Measurements from ENCODE around the gene NFIC. TPM values are rescaled to one million over a fixed set of nuclear protein-coding genes. Genes with fewer than 3 reads are reported as not detected.
"Not testable (repeated sequence)": the region's sequence is repeated elsewhere in the genome, so short reads cannot be mapped to it uniquely, and the experiment has no call there.

Gene NFIC
- total RNA-seq, 1 donor from 2014 or later = 178 TPM

DNA sequence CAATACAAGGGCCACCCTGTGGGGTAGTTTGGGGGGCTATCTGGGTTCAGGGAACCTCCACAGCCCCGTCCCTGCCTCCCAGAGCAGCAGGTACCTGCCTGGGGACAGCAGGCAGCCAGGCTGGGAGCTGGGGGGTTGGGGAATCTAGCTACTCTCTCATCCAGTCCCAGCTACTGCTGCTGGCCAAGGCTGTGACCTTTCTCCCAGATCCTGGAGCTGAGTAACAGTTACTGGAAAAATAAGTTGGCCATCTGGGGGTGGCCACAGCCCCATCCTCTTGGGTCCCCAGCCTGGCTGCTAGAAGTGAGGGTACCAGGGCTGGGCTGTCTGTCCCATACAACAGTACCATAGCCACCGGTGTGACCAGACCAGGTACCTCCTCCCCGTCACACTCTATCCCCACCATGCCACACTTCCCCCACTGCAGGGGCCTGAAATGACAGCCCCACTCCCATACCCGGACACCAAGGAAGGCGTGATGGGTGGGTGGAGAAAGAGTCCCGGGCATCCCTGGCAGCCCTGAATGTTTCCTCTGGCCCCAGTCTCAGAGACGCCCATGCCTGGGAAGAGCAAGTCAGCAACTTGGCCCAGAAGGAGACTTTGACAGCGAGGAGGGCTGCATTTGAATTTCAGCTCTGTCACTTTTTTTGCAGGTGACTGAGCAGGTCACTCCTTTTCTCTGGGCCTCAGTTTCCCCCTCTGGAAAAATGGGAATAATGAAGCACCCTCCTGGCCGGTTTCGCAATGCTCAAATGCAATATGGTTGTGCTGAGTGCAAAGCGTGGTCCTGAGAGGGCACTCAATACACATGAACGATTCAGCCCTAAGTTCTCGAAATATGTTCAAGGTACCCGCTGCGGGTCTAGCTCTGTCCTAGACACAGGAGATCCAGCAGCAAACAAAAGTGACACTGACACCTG, 30.7 kb upstream of the NFIC start:
- intact Hi-C loops (cut with DNase I) = no loop called here
- peak; percentile 53 for ATAC-seq
- DNase-seq (ENCODE audit: low spot score) = no peak

DNA sequence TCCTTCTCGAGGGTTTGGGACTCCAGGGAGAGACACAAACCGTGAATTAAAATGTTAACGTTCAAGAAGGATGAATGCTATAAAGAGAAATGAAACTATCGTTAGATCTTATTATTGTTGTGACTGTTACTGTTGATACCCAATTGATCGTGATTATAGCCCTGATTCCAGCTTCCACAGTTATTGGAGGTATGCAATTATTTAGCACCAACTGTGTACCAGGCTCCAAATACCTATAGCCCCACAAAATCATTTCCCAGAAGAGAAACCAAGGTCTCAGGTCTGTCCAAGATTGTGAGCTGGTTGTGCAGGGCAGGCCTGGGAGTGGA, 30.1 kb upstream of the NFIC start:
- DNase-seq (ENCODE audit: low spot score) (no peak), ATAC-seq (no peak)
- intact Hi-C loops (cut with DNase I) = no loop called here

DNA sequence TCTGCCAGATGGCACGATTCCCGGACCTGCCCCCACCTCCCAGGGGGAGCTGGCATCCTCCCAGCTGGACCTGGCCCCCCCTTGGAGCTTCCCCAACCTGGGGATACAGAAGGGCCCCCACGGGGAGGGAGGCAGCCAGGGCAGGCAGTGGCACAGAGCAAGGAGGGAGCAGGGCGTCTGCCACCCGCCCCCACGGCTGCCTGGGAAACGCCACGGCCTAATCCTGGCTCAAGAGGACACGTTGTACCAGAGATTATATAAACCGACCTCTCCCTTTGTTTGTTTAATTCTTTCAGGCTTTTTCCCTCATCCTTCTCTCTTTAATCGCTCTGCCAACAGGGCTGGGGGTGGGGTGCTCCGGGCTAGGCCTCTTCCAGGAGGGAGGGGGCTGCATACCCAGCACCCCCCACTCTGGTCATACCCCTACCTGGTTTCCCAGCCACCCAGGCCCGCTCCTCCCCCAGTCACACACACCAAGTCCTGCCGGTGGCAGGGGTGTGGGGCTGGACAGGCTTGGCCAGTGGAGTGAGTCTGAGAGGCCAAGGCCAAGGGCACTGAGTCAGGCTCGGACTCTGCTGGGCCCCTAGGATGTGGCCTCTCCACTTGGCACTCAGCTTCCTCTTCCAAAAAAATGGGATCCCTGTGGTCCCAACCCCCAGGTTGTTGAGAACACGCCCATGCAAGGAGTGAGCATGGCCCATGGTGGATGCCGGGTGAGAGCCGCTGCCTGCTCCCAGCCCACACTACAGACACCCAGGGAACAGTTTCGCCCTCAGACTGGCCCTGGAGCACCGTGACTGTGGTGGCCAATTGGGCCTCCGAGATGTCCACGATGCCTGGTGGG, 29.5 kb upstream of the NFIC start:
- intact Hi-C loops (cut with DNase I) = no loop called here
- ATAC-seq (peak; percentile 93), DNase-seq (ENCODE audit: low spot score) (peak; percentile 76)

DNA sequence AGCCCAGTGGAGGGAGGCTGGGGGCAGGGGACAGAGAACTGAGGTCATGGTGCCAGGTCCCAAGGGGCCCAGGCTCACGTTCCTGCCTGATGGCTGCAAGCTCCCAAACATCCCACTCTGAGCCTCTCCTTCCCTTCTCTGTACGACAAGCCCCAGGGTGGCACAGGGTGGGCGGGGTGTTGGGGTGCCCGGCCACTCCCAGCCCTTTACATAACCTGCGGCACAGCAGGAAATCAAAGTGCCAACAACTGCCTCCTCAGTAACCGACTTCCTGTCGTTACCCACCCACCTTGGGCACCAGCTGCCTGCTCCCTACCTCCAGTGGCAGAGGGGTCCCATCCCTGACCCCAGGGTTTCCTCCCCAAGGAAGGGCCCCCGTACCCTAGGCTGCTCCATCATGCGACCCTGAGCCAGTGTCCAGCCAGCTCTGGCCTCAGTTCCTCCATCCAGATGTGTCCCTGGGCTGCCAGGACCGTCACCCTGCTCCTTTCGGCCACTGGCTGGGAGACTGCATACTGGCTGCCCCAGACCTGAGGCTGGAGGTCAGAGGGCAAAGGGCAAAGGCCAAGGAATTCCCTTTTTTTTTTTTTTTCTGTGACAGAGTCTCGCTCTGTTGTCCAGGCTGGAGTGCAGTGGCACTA, 27.7 kb upstream of the NFIC start:
- ATAC-seq (no peak), DNase-seq (ENCODE audit: low spot score) (no peak)
- intact Hi-C loops (cut with DNase I) = no loop called here

DNA sequence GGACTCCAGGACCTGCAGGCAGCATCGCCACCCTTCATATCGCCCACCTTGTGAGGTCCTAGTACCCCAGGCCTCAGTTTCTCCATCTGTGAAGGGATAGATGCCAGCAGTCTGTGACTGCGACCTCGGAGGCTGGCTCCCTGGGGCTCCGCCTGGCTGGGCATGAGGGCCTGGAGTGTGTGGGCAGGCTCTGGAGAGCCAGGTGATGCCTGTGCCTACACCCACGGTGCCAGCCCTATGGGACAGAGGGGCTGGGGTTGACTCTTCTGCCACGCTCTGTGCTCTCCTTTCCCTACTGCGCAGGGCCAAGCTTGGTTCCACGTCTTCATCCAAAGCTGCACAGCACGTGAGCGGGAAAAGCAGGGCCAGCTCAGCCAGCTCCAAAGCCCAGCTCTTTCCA, 26.0 kb upstream of the NFIC start:
- DNase-seq (ENCODE audit: low spot score) (no peak), ATAC-seq (no peak)
- intact Hi-C loops (cut with DNase I) = no loop called here

DNA sequence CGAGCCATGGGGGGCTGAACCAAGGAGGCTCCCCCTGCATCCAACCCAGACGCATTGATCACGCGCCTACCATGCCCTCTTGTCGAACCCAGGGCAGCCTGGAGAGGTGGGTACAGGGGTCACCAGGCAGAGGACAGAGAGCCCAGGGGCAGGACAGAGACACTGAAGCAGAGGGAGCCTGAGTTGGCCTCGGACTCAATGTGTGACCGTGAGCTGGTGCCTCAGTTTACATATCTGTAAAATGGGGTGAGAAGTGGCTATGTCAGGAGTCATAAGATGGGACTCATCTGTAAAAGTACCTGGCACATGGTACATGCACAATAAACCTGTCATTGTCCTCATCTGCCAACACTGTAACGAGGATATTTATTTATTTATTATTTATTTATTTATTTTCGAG, 24.1 kb upstream of the NFIC start:
- DNase-seq (ENCODE audit: low spot score) (no peak), ATAC-seq (no peak)
- intact Hi-C loops (cut with DNase I) = no loop called here

DNA sequence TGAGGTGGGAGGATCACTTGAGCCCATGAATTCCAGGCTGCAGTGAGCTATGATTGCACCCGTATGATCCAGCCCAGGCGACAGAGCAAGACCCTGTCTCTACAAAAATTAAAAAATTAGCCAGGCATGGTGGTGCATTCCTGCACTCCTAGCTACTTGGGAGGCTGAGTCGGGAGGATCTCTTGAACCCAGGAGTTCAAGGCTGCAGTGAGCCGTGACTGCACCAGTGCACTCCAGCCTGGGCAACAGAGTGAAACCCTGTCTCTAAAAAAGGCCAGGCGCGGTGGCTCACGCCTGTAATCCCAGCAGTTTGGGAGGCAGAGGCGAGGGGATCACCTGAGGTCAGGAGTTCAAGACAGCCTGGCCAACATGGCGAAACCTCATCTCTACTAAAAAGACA, 23.4 kb upstream of the NFIC start:
- intact Hi-C loops (cut with DNase I); DNase-seq (ENCODE audit: low spot score); ATAC-seq: not testable (repeated sequence)

DNA sequence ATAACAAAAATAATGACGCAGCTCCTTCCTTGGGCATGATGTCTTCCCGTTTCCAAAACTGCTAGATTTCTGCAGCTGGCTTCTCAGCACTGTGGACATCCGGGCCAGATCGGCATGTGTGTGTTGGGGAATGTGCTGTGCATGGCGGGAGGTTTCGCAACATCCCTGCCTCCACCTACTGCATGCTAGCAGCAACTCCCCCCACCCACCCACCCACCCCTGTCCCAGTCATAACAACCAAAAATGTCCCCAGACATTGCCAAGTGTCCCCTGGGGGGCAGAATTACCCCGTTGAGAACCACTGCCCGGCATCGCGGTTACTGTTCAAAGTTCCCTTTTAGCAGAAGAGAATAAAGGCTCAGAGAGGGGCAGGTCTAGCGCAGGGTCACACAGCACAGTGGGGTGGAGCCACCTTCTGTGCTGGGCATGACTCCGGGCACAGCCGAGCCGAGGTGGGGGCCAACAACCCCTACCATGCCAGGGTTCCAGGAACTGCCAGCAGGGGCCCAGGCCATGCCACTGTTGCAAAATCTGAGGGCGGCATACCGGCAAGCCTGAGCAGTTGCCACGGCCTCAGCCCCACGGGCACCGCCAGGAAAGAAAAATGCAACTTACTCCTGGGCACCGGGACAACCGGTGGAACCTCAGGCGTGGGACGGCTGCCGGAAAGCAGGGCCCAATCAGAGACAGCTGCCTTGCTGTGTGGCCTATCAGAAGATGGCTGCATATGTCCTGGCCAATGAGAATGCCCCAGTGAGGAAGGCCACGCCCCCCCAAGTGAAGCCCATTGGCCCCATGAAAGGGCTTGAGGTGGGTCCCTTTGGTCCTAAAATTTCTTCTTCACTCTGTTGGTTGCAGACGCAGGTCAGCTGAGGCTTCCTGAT, 22.5 kb upstream of the NFIC start:
- DNase-seq (ENCODE audit: low spot score) (peak; percentile 82), ATAC-seq (peak; percentile 85)
- intact Hi-C loops (cut with DNase I) = no loop called here

DNA sequence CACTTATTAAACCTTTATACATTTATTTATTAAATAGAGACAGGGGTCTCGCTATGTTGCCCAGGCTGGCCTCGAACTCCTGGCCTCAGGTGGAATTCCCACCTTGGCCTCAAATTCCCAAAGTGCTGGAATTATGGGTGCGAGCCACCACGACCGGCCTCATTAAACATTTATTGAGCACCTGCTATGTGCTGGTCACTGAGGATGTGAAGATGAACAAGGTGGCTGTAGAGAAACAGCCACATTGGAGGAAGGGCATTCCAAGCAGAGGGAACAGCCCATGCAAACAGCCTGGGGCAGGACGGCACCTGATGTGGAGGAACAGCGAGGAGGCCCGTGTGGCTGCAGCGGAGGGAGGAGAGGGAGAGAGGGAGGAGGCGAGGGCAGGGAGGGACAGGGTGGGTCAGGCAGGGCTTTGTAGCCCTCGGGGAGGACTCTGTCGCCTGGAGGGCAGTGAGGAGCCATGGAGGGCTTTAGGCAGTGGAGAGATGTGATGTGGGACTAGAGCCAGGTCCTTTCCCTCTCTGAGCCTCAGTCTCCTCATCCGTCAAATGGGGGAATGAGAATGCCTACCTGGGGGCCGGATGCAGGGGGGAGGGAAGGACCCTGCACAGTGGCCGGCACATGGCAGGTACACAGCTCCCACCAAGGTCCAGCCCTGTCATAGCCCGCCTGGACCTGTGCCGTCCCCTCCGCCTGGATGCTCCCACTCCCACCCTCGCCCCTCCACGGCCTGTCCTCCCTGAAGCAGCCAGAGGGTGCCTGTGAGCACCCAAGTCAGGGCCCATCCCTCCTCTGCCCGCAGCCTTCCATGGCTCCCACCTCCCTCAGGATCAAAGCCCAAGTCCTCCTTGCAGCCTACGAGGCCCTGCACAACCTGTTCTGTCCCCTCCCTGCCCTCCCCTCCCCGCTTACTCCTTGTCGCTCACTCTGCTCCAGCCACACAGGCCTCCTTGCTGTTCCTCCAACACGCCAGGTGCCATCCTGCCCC, 21.5 kb upstream of the NFIC start:
- intact Hi-C loops (cut with DNase I) = no loop called here
- no peak for ATAC-seq
- no peak for DNase-seq (ENCODE audit: low spot score)

DNA sequence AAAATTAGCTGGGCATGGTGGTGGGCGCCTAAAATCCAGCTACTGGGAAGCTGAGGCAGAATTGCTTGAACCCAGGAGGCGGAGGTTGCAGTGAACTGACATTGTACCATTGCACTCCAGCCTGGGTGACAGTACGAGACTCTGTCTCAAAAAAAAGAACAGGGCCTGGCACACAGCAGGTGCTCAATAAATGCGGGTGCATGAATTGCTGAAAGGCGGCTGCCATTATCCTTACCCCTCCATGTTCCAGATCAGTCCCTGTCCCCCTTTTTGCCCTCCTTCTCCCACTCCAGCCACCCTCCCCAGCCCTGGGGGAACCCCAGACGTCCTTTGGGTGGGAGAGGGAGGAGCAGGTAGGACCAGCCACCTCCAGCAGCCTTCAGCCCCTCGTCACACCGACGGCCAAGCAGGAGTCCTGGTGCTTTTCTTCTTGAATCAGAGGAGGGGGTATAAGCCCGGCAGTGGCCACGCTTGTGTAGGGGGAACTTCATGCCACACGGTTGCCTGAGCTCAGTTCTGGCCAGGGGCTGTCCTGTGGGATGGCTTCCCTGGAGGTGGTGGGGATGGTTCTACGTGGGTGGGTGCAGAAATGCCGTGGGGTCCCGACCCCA, 20.4 kb upstream of the NFIC start:
- intact Hi-C loops (cut with DNase I) = no loop called here
- ATAC-seq (no peak), DNase-seq (ENCODE audit: low spot score) (no peak)

DNA sequence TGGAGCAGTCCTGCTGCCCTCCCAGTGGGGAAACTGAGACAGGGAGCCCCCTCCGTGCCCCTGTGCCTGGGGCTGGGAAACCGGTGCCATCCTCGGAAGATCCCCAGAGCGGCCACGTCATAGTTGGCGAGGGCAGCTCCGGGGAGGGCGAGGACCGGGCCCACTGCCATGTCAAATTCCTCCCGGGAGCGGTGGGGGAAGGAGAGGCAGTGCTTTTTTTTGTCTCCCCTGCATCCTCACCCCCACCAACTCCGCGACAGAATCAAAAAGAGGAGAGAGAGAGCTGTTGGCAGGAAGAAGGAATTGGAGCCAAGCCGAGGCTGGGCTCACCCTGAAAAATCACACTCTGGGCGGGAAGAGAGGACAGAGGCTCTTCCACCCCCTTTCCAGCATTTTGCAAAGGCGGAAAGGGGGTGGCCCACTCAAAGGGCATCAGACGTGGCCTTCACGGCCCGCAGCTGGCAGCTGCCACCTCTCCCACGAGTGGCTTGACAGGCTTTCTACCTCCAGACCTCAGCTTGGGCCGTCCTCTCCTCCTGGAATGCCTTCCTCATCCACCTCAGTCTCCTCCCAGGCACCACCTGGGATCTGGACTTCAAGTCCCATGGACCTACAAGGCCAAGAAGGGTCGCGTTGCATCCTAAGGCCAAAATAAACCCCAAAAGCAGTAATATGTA, 19.6 kb upstream of the NFIC start:
- intact Hi-C loops (cut with DNase I) = no loop called here
- DNase-seq (ENCODE audit: low spot score) = peak; percentile 84
- peak; percentile 57 for ATAC-seq

DNA sequence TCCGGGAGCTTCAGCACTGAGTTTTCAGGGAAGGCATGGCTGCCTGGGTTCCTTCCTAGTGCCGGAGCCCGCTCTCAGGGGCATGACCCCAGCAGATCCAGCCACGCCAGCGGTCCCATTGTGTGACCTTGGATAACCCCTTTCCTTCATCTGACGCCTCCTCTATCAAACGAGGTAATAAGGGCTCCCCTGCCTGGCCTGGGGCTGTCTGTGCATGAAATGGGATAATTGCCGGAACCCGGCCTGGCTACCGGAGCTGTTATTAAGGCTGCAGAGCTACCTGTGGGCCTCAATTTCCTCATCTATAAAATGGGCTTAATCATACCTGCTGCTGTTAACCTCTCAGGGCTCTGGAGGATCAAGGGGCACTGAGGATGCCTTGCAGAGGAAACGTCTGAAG, 18.3 kb upstream of the NFIC start:
- intact Hi-C loops (cut with DNase I) = no loop called here
- no peak for ATAC-seq
- DNase-seq (ENCODE audit: low spot score) = no peak

DNA sequence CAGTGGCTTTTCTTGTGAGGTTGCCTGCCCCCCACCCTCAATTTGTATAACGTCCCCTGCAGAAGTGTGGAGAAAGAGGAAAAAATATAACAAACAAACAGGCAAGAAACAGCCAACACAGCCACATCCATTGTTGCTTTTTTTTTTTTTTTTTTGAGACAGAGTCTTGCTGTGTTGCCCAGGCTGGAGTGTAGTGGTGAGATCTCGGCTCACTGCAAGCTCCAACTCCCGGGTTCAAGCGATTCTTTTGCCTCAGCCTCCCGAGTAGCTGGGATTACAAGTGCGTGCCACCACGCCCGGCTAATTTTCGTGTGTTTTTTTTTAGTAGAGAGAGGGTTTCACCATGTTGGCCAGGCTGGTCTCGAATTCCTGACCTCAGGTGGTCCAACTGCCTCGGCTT, 17.9 kb upstream of the NFIC start:
- ATAC-seq; intact Hi-C loops (cut with DNase I); DNase-seq (ENCODE audit: low spot score): not testable (repeated sequence)

DNA sequence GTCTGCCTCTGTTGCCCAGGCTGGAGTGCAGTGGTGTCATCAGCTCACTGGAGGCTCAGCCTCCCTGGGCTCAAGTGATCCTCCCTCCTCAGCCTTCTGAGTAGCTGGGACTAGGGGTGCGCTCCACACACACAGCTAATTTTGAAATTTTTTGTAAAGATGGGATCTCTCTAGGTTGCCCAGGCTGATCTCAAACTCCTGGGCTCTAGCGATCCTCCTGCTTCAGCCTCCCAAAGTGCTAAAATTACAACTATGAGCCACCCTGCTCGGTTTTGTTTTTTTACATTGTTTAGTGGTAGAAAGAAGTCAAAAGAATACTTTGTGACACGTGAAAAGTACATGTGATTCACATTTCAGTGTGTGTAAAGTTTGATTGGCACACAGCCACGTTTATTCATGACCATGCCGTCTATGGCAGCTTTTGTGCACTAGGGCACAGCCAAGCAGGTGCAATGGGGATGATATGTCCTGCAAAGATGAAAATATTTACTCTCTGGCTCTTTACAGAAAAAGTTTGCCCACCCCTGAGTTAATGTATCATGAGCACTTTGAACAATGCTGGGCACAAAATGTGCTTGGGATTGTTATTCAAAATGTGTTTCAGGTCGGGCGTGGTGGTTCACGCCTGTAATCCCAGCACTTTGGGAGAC, 16.2 kb upstream of the NFIC start:
- intact Hi-C loops (cut with DNase I) = no loop called here
- ATAC-seq (no peak), DNase-seq (ENCODE audit: low spot score) (no peak)

DNA sequence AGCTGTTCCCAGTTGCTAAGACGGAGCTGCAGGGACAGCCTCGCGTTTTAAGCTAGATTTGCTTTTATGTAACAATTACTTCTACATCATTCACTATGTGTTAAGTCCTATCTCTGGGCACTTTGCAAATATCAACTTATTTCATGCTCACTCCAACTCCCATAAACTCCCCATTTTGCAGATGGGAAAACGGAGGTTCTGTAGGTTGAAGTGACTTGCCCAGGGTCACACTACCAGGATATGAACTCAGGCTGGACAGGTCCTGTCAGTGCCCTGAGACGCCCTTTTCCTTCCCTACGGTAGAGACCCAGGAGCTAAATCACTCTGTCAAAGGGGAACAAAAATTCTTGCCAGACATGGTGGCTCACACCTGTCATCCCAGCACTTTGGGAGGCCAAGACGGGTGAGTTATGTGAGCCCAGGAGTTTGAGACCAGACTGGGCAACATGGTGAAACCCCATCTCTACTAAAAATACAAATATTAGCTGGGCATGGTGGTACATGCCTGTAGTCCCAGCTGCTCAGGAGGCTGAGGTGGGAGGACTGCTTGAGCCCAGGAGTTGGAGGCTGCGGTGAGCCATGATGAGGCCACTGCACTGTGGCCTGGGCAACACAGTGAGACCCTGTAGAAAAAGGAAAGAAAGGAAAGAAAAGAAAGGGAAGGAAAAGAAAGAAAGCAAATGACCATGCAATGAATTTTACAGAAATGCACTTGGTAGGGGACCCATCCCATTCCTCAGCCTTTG, 14.5 kb upstream of the NFIC start:
- intact Hi-C loops (cut with DNase I) = no loop called here
- no peak for DNase-seq (ENCODE audit: low spot score)
- ATAC-seq = no peak

DNA sequence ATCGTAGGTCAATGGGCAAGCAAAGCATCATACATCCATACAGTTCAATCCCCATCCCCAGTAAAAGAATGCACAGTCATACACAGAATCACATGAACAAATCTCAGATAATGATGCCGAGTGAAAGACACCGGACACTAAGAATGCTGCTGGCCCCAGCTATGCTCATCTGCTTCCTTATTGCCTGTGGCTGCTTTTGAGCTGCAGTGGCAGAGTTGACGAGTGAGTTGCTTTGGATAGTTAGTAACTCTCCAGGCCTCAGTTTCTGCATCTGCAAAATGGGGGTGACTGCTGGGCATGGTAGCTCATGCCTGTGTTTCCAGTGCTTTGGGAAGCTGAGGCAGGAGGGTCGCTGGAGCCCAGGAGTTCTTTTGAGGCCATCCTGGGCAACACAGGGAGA, 12.9 kb upstream of the NFIC start:
- intact Hi-C loops (cut with DNase I) = no loop called here
- no peak for ATAC-seq

More for the DNA sequence above, 12.9 kb upstream of the NFIC start:
- DNase-seq (ENCODE audit: low spot score) = no peak
